Brain microvascular endothelial cell (primary cell): ENCODE results near the gene NPFFR1.

ENCODE experiments used
- DNase-seq: peaks from one replicate; pipeline ENCODE4 v3.0.0-alpha.2; 2020
- H3K27ac ChIP-seq: fragments of 250-450 bp; sonication (Bioruptor Pico); 2 replicates; pipeline ENCODE4 v1.5.1; 2020; ENCODE audit warnings: mild to moderate bottlenecking, moderate library complexity
- H3K27me3 ChIP-seq: fragments of 250-450 bp; sonication (Bioruptor Pico); replicated peaks from 2 replicates; pipeline ENCODE4 v1.5.1; 2020; ENCODE audit warnings: mild to moderate bottlenecking
- H3K36me3 ChIP-seq: fragments of 250-450 bp; sonication (Bioruptor Pico); replicated peaks from 2 replicates; pipeline ENCODE4 v1.5.1; 2020; ENCODE audit warnings: mild to moderate bottlenecking
- H3K4me3 ChIP-seq: 2 replicates; pipeline ENCODE4 v1.5.1; 2011; ENCODE audit warnings: low read depth, mild to moderate bottlenecking, control low read depth, low read length, moderate library complexity
- in situ Hi-C: cut with HindIII; loops from 2 replicates; pipeline ENCODE4 v1.10.0; 2017; ENCODE audit warnings: low sequenced_read_pairs, low pct_ligation_motif_present
- TF ChIP-seq, protein P1 (sequence below): IDR thresholded peaks from 2 replicates; pipeline ENCODE4 v1.5.1; 2011; ENCODE audit warnings: low read depth, mild to moderate bottlenecking, moderate library complexity, low read length, control low read depth, inconsistent platforms; ENCODE audit errors: missing control alignments

The NPFFR1 gene

DNA sequence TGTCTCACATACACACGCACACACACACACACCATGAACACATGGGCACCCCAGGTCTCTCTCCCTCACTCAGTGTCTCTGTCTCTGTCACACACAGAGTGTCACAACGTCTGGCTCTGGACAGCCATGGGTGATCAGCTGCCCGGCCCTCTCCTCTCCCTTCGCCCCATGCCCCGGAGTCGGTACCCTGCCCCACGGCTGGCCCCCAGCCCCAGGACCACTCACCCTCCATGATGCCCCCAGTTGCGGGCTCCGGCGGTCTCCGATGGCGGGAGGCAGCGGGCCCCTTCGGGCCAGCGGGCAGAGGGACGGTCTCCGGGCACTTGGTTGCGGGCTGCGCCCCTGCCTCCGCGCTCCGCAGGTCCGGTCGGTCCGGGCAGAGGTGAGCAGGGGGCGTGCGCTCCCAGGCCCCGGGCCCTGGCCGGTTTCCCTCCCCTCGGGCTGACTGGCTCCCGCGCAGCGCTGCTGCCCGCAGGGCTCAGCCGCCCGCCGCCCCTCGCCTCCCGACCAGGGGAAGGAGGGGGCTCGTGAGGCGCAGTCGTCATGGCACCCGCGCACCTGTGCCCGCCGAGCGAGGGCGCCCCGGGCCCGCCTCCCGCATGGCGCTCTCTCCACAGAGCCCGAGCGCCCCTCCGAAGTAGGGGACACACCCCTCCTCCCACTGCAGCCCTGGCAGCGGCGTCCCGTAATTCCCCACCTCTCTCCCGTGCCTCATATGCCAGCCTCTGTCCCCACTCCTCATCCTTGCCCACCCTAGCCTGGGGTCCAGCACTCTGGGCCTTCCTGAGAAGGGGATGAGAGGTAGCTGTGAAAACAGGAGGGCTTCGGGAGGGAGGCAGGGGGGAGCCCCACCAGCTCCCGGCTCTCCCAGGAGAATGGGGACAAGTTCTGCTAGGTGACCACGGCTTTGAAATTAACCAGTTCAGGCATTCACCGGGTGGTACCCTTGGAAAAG lies at the start of gene NPFFR1:
TSS of gene NPFFR1 (minus strand) at position 560 of the 955 bp plus-strand sequence. CDS start at position 232, 328 bp downstream.
- H3K4me3 ChIP-seq: no peak within 1 kb of the TSS
- no peak for DNase-seq
- H3K27ac ChIP-seq: no peak within 1 kb of the TSS
- TF ChIP-seq, protein P1, sequence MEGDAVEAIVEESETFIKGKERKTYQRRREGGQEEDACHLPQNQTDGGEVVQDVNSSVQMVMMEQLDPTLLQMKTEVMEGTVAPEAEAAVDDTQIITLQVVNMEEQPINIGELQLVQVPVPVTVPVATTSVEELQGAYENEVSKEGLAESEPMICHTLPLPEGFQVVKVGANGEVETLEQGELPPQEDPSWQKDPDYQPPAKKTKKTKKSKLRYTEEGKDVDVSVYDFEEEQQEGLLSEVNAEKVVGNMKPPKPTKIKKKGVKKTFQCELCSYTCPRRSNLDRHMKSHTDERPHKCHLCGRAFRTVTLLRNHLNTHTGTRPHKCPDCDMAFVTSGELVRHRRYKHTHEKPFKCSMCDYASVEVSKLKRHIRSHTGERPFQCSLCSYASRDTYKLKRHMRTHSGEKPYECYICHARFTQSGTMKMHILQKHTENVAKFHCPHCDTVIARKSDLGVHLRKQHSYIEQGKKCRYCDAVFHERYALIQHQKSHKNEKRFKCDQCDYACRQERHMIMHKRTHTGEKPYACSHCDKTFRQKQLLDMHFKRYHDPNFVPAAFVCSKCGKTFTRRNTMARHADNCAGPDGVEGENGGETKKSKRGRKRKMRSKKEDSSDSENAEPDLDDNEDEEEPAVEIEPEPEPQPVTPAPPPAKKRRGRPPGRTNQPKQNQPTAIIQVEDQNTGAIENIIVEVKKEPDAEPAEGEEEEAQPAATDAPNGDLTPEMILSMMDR: no peak
- H3K36me3 ChIP-seq: no peaks in the 10 kb centered on the region
- H3K27me3 ChIP-seq: peaks cover 39% of the 10 kb centered on the region
- in situ Hi-C loops: no loop called here

DNA sequence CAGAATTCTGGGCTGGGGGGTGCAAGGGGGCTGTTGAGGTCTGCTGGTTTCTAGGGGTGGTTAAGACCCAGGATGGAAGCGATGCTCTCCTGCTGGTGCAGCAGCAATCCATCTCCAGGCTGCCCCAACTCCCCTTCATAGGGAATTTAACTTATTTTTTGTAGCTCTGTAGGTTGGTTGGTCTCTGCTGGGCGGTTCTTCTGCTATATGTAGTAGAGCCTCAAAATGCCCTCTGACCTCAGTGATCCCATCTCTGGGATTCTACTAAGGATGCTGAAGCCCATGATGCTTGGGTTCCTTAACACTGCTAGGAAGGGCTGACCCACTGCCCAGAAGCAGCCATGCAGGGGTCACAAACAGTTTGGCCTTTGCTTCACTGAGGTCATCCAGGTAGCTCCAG lies 49.5 kb upstream of the NPFFR1 start:
- Histone ChIP-seq H3K36me3 (no peaks in the 10 kb centered on the region), H3K27me3 (no peaks in the 10 kb centered on the region), H3K4me3 (no peak overlapping the region), H3K27ac (no peak overlapping the region)
- DNase-seq: no peak
- in situ Hi-C loops: no loop called here
- TF ChIP-seq, protein P1: no peak

DNA sequence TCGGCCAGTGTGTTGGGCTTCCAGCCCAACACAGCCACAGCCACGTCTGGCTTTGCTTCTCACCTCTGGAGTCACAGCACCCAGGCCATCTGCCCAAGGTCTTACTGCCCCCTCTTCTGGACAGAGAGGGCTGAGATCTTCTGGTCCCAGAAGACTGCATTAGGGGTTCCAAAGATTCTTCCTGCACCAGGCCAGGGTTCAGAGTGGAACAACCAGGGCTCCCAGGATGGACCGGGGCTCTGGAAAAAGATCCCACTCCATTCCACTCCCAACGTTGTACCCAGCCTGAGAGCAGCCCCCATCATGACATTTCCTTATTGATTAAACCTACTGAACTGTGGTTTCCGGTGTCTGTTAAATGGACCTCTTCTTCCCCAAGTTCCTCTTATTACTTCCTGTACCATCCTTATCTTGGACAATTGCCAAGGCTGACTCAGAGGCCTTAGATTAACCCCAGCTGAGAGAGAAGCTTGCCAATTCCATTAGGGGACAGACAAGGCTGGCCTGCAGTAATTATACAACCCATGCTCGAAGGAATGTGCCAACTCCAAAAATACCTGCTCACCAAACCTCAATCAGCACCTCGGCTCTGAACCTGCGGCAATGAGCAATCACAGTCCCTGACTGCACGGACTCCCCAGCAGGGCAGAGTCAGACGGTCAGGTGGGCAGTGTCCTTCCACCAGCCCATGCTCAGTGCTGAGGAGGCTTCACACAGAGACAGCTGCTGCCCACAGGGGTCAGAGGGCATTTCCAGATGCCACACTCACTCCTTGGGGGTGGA lies 47.9 kb upstream of the NPFFR1 start:
- DNase-seq: peak; percentile 90

DNA sequence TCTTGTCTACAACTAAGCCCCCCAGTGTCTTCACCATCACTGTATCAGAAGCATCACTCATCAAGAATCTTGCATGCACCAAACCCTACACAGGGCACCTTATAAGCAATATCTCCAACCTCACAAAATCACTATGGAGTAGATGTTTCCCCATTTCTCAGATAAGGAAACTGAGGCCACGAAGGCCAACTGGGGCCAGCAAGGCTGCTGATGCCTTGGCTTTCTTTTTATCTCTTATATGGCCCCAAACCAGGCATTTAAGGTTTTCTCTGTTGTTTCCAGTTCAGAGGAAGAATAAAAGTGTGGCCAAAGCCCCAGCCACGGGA lies 47.3 kb upstream of the NPFFR1 start:
- no peak overlapping the region for H3K27ac ChIP-seq
- no peak overlapping the region for H3K4me3 ChIP-seq
- in situ Hi-C loops: no loop called here
- TF ChIP-seq, protein P1: no peak
- no peak for DNase-seq
- H3K27me3 ChIP-seq: no peaks in the 10 kb centered on the region
- no peaks in the 10 kb centered on the region for H3K36me3 ChIP-seq

More for the DNA sequence above, 47.9 kb upstream of the NPFFR1 start:
- Histone ChIP-seq H3K27ac (no peak overlapping the region), H3K36me3 (no peaks in the 10 kb centered on the region), H3K27me3 (no peaks in the 10 kb centered on the region), H3K4me3 (no peak overlapping the region)
- in situ Hi-C loops: no loop called here
- TF ChIP-seq, protein P1: peak; percentile 58

- Histone ChIP-seq H3K27me3 (no peaks in the 10 kb centered on the region), H3K36me3 (no peaks in the 10 kb centered on the region), H3K4me3 (no peak overlapping the region), H3K27ac (no peak overlapping the region)
- in situ Hi-C loops: no loop called here
- TF ChIP-seq, protein P1: no peak
- no peak for DNase-seq
Measured at GRCh38 chr10:70330671-70331070, 46.9 kb upstream of the NPFFR1 start.
